Stimulated activated CD8-positive, alpha-beta memory T cell treated with anti-CD3 and anti-CD28 coated beads, Interleukin-15, amount 100 ng/mL, for 24 hours (primary cell): Measurements from ENCODE around the gene CORO2A.
"Not testable (repeated sequence)": the region's sequence is repeated elsewhere in the genome, so short reads cannot be mapped to it uniquely, and the experiment has no call there.

Source experiments
- DNase-seq: peaks from one replicate; pipeline ENCODE4 v3.0.0-alpha.2; 2020; ENCODE audit warnings: low read depth

The CORO2A gene

GRCh38 chr9:98191671-98192502, 550 bp downstream of the CORO2A start:
- DNase-seq, result no peak

- DNase-seq, result no peak
Measured at GRCh38 chr9:98191181-98191608, 1.2 kb downstream of the CORO2A start.

GRCh38 chr9:98190757-98191105, 1.7 kb downstream of the CORO2A start:
- DNase-seq, result no peak

GRCh38 chr9:98189412-98189811, 3.0 kb downstream of the CORO2A start:
- no peak for DNase-seq

- no peak for DNase-seq
Measured at GRCh38 chr9:98187926-98188325, 4.5 kb downstream of the CORO2A start.

- DNase-seq, result no peak
Measured at GRCh38 chr9:98186236-98186635, 6.2 kb downstream of the CORO2A start.

- no peak for DNase-seq
Measured at GRCh38 chr9:98185611-98186171, 6.7 kb downstream of the CORO2A start.

- DNase-seq, result no peak
Measured at GRCh38 chr9:98185021-98185567, 7.3 kb downstream of the CORO2A start.

GRCh38 chr9:98184326-98184725, 8.1 kb downstream of the CORO2A start:
- DNase-seq, result no peak

GRCh38 chr9:98182889-98183599, 9.4 kb downstream of the CORO2A start:
- no peak for DNase-seq

GRCh38 chr9:98182069-98182820, 10.2 kb downstream of the CORO2A start:
- no peak for DNase-seq

GRCh38 chr9:98181746-98182068, 10.7 kb downstream of the CORO2A start:
- no peak for DNase-seq

- no peak for DNase-seq
Measured at GRCh38 chr9:98180996-98181395, 11.4 kb downstream of the CORO2A start.

- no peak for DNase-seq
Measured at GRCh38 chr9:98178874-98179850, 13.3 kb downstream of the CORO2A start.

GRCh38 chr9:98176391-98177259, 15.8 kb downstream of the CORO2A start:
- no peak for DNase-seq

GRCh38 chr9:98175762-98176161, 16.7 kb downstream of the CORO2A start:
- no peak for DNase-seq

GRCh38 chr9:98175028-98175569, 17.3 kb downstream of the CORO2A start:
- DNase-seq, result no peak

GRCh38 chr9:98174502-98174918, 17.9 kb downstream of the CORO2A start:
- DNase-seq, result not testable (repeated sequence)

GRCh38 chr9:98173181-98173580, 19.3 kb downstream of the CORO2A start:
- DNase-seq, result no peak

GRCh38 chr9:98172604-98173003, 19.8 kb downstream of the CORO2A start:
- no peak for DNase-seq
